ENCODE measurements around the gene TSTD2.

The TSTD2 gene

GRCh38 chr9:97640325-97640724, 7.2 kb upstream of the TSTD2 start:
- H3K18ac ChIP-seq (ENCODE audit: low read length), result no peak overlapping the region
- no peak overlapping the region for H2BK120ac ChIP-seq (ENCODE audit: low read depth, low read length)
- no peak overlapping the region for H2BK12ac ChIP-seq (ENCODE audit: low read length)
- peaks cover 2% of the 10 kb centered on the region for H3K79me1 ChIP-seq (ENCODE audit: low read depth, low read length)
- H3K27ac ChIP-seq (replicated peaks; ENCODE audit: low read length), result no peak overlapping the region
- H4K8ac ChIP-seq (ENCODE audit: low read depth, low read length), result no peak overlapping the region
- no peak overlapping the region for H2BK5ac ChIP-seq (ENCODE audit: low read length)
- H3K4me2 ChIP-seq (ENCODE audit: insufficient read depth, low read length, poor library complexity, severe bottlenecking), result no peak overlapping the region
- DNase-seq (ENCODE audit: low spot score), result no peak
- H3K36me3 ChIP-seq (replicated peaks in 1 of 2; ENCODE audit: control insufficient read depth in 2 of 2, insufficient read depth in 2 of 2, low read length in 2 of 2), result peaks cover 2 to 68% of the 10 kb centered on the region in 2 donors
- no peak overlapping the region for H3K14ac ChIP-seq (ENCODE audit: low read length)
- no peak overlapping the region for H2BK15ac ChIP-seq (ENCODE audit: low read length)
- H3K9me3 ChIP-seq (replicated peaks in 1 of 2; ENCODE audit: control insufficient read depth in 2 of 2, insufficient read depth in 1 of 2, low read depth in 1 of 2, low read length in 2 of 2), result no peaks in the 10 kb centered on the region
- no peak overlapping the region for H2AK5ac ChIP-seq (ENCODE audit: low read depth, low read length)
- H2AFZ ChIP-seq (ENCODE audit: low read length), result no peak overlapping the region
- H3K27me3 ChIP-seq (ENCODE audit: control insufficient read depth in 3 of 3, insufficient read depth in 3 of 3, low read depth in 1 of 3, low read length in 3 of 3), result no peaks in the 10 kb centered on the region
- H3K4ac ChIP-seq (ENCODE audit: low read length), result no peak overlapping the region
- no peak overlapping the region for H3K4me3 ChIP-seq (ENCODE audit: low read length in 2 of 2)
- no peak overlapping the region for H4K91ac ChIP-seq (ENCODE audit: low read depth, low read length, poor library complexity)
- no peak overlapping the region for H3K23ac ChIP-seq (ENCODE audit: low read depth, low read length, poor library complexity)
- no peaks in the 10 kb centered on the region for H3K4me1 ChIP-seq (ENCODE audit: control insufficient read depth in 2 of 2, insufficient read depth in 1 of 2, low read depth in 1 of 2, low read length in 2 of 2)
- no peak overlapping the region for H3K9ac ChIP-seq (ENCODE audit: low read depth, low read length, poor library complexity)
- WGBS, 2 donors (ENCODE audit: extremely low coverage in 2 of 2, insufficient read length in 2 of 2, insufficient replicate concordance in 1 of 2), result no CpG with 5 or more reads among the region's 2 CpGs

DNA sequence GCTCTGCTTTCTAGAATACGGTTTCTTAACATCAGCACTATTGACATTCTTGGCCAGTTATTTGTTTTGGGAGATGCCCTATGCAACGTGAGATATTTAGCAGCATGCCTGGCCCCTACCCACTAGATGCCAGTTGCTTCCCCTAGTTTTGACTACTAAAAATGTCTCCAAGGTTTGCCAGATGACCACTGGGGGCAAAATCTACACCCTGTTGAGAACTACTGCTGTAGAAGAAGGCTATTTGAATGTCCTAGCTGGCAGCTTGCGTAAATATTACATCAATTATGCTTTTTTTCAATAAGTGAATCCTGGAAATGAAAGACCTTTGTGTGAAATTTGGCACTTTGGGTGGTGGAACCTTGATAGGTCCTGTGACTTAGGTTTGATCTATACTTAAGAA, 5.5 kb upstream of the TSTD2 start:
- H3K4me1 ChIP-seq (ENCODE audit: control insufficient read depth in 2 of 2, insufficient read depth in 1 of 2, low read depth in 1 of 2, low read length in 2 of 2), result peaks cover 2 to 4% of the 10 kb centered on the region in 2 donors
- DNase-seq (ENCODE audit: low spot score), result no peak
- H2BK5ac ChIP-seq (ENCODE audit: low read length), result no peak overlapping the region
- H3K27ac ChIP-seq (replicated peaks; ENCODE audit: low read length), result no peak overlapping the region
- H3K4ac ChIP-seq (ENCODE audit: low read length), result no peak overlapping the region
- H3K18ac ChIP-seq (ENCODE audit: low read length), result no peak overlapping the region
- no peak overlapping the region for H2BK120ac ChIP-seq (ENCODE audit: low read depth, low read length)
- no peak overlapping the region for H4K91ac ChIP-seq (ENCODE audit: low read depth, low read length, poor library complexity)
- no peak overlapping the region for H2AK5ac ChIP-seq (ENCODE audit: low read depth, low read length)
- no peak overlapping the region for H4K8ac ChIP-seq (ENCODE audit: low read depth, low read length)
- no peak overlapping the region for H3K4me2 ChIP-seq (ENCODE audit: insufficient read depth, low read length, poor library complexity, severe bottlenecking)
- H3K14ac ChIP-seq (ENCODE audit: low read length), result no peak overlapping the region
- WGBS, 2 donors (ENCODE audit: extremely low coverage in 2 of 2, insufficient read length in 2 of 2, insufficient replicate concordance in 1 of 2), result no CpG with 5 or more reads among the region's 3 CpGs
- peaks cover 2% of the 10 kb centered on the region for H3K79me1 ChIP-seq (ENCODE audit: low read depth, low read length)
- H3K27me3 ChIP-seq (ENCODE audit: control insufficient read depth in 3 of 3, insufficient read depth in 3 of 3, low read depth in 1 of 3, low read length in 3 of 3), result no peaks in the 10 kb centered on the region
- H3K23ac ChIP-seq (ENCODE audit: low read depth, low read length, poor library complexity), result no peak overlapping the region
- peaks cover 2 to 51% of the 10 kb centered on the region in 2 donors for H3K36me3 ChIP-seq (replicated peaks in 1 of 2; ENCODE audit: control insufficient read depth in 2 of 2, insufficient read depth in 2 of 2, low read length in 2 of 2)
- H3K9me3 ChIP-seq (replicated peaks in 1 of 2; ENCODE audit: control insufficient read depth in 2 of 2, insufficient read depth in 1 of 2, low read depth in 1 of 2, low read length in 2 of 2), result no peaks in the 10 kb centered on the region
- no peak overlapping the region for H3K4me3 ChIP-seq (ENCODE audit: low read length in 2 of 2)
- no peak overlapping the region for H2AFZ ChIP-seq (ENCODE audit: low read length)
- H2BK12ac ChIP-seq (ENCODE audit: low read length), result no peak overlapping the region
- H2BK15ac ChIP-seq (ENCODE audit: low read length), result no peak overlapping the region
- H3K9ac ChIP-seq (ENCODE audit: low read depth, low read length, poor library complexity), result no peak overlapping the region

- Histone ChIP-seq H2BK15ac (ENCODE audit: low read length) (no peak overlapping the region), H2BK5ac (ENCODE audit: low read length) (no peak overlapping the region), H3K9ac (ENCODE audit: low read depth, low read length, poor library complexity) (no peak overlapping the region), H2BK12ac (ENCODE audit: low read length) (no peak overlapping the region), H3K14ac (ENCODE audit: low read length) (no peak overlapping the region), H3K18ac (ENCODE audit: low read length) (no peak overlapping the region), H2BK120ac (ENCODE audit: low read depth, low read length) (no peak overlapping the region), H4K91ac (ENCODE audit: low read depth, low read length, poor library complexity) (no peak overlapping the region), H3K9me3 (replicated peaks in 1 of 2; ENCODE audit: control insufficient read depth in 2 of 2, insufficient read depth in 1 of 2, low read depth in 1 of 2, low read length in 2 of 2) (no peaks in the 10 kb centered on the region), H3K79me1 (ENCODE audit: low read depth, low read length) (peaks cover 2% of the 10 kb centered on the region), H3K23ac (ENCODE audit: low read depth, low read length, poor library complexity) (no peak overlapping the region), H3K36me3 (replicated peaks in 1 of 2; ENCODE audit: control insufficient read depth in 2 of 2, insufficient read depth in 2 of 2, low read length in 2 of 2) (peaks cover 0 to 34% of the 10 kb centered on the region in 2 donors), H3K27ac (replicated peaks; ENCODE audit: low read length) (no peak overlapping the region), H2AK5ac (ENCODE audit: low read depth, low read length) (no peak overlapping the region), H2AFZ (ENCODE audit: low read length) (no peak overlapping the region), H4K8ac (ENCODE audit: low read depth, low read length) (no peak overlapping the region), H3K4me1 (ENCODE audit: control insufficient read depth in 2 of 2, insufficient read depth in 1 of 2, low read depth in 1 of 2, low read length in 2 of 2) (peaks cover 2 to 4% of the 10 kb centered on the region in 2 donors), H3K4ac (ENCODE audit: low read length) (no peak overlapping the region), H3K4me2 (ENCODE audit: insufficient read depth, low read length, poor library complexity, severe bottlenecking) (no peak overlapping the region), H3K4me3 (ENCODE audit: low read length in 2 of 2) (no peak overlapping the region), H3K27me3 (ENCODE audit: control insufficient read depth in 3 of 3, insufficient read depth in 3 of 3, low read depth in 1 of 3, low read length in 3 of 3) (no peaks in the 10 kb centered on the region)
- DNase-seq (ENCODE audit: low spot score), result no peak
- no CpG with 5 or more reads among the region's 3 CpGs for WGBS, 2 donors (ENCODE audit: extremely low coverage in 2 of 2, insufficient read length in 2 of 2, insufficient replicate concordance in 1 of 2)
These were observed 3.7 kb upstream of the TSTD2 start for GRCh38 chr9:97636903-97637302.

GRCh38 chr9:97635026-97635425, 1.9 kb upstream of the TSTD2 start:
- DNase-seq (ENCODE audit: low spot score), result no peak
- H3K79me1 ChIP-seq (ENCODE audit: low read depth, low read length), result peaks cover 2% of the 10 kb centered on the region
- no peak overlapping the region for H2BK120ac ChIP-seq (ENCODE audit: low read depth, low read length)
- peak overlapping the region; percentile 26 for H3K4me2 ChIP-seq (ENCODE audit: insufficient read depth, low read length, poor library complexity, severe bottlenecking)
- no peak overlapping the region for H3K4ac ChIP-seq (ENCODE audit: low read length)
- H2BK5ac ChIP-seq (ENCODE audit: low read length), result no peak overlapping the region
- H2BK15ac ChIP-seq (ENCODE audit: low read length), result no peak overlapping the region
- no peak overlapping the region for H3K9ac ChIP-seq (ENCODE audit: low read depth, low read length, poor library complexity)
- no peak overlapping the region for H4K91ac ChIP-seq (ENCODE audit: low read depth, low read length, poor library complexity)
- H3K9me3 ChIP-seq (replicated peaks in 1 of 2; ENCODE audit: control insufficient read depth in 2 of 2, insufficient read depth in 1 of 2, low read depth in 1 of 2, low read length in 2 of 2), result no peaks in the 10 kb centered on the region
- H2AFZ ChIP-seq (ENCODE audit: low read length), result no peak overlapping the region
- no peak overlapping the region for H3K14ac ChIP-seq (ENCODE audit: low read length)
- H3K27me3 ChIP-seq (ENCODE audit: control insufficient read depth in 3 of 3, insufficient read depth in 3 of 3, low read depth in 1 of 3, low read length in 3 of 3), result no peaks in the 10 kb centered on the region
- no peak overlapping the region for H2BK12ac ChIP-seq (ENCODE audit: low read length)
- H2AK5ac ChIP-seq (ENCODE audit: low read depth, low read length), result no peak overlapping the region
- H3K18ac ChIP-seq (ENCODE audit: low read length), result no peak overlapping the region
- H3K23ac ChIP-seq (ENCODE audit: low read depth, low read length, poor library complexity), result no peak overlapping the region
- no peak overlapping the region for H3K27ac ChIP-seq (replicated peaks; ENCODE audit: low read length)
- peaks cover 5 to 8% of the 10 kb centered on the region in 2 donors for H3K4me1 ChIP-seq (ENCODE audit: control insufficient read depth in 2 of 2, insufficient read depth in 1 of 2, low read depth in 1 of 2, low read length in 2 of 2)
- peaks cover 0 to 21% of the 10 kb centered on the region in 2 donors for H3K36me3 ChIP-seq (replicated peaks in 1 of 2; ENCODE audit: control insufficient read depth in 2 of 2, insufficient read depth in 2 of 2, low read length in 2 of 2)
- H3K4me3 ChIP-seq (ENCODE audit: low read length in 2 of 2), result peak overlapping the region in 1 of 2 donors; percentile 92
- no CpG with 5 or more reads among the region's 7 CpGs for WGBS, 2 donors (ENCODE audit: extremely low coverage in 2 of 2, insufficient read length in 2 of 2, insufficient replicate concordance in 1 of 2)
- no peak overlapping the region for H4K8ac ChIP-seq (ENCODE audit: low read depth, low read length)

Measured in neuronal stem cell (in vitro differentiated cells).